ENCODE measurements around the gene C16orf74. TPM values are rescaled to one million over a fixed set of nuclear protein-coding genes. Genes with fewer than 3 reads are reported as not detected.

C16orf74 gene
- total RNA-seq, 4 donors from 2014 or later: 11.0 to 13.0 (median 11.4) TPM

DNA sequence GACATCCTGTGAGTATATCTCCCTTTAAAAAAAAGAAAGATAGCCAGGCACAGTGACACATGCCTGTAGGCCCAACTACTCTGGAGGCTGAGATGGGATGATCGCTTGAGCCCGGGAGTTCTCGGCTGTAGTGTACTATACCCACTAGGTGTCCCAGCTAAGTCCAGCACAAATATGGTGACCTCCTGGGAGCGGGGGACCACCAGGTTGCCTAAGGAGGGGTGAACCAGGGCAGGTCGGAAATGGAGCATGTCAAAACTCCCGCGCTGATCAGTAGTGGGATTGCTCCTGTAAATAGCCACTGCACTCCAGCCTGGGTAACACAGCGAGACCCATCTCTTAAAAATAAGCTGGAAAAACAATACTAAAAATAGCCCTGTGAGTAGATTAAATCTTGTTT, 91.6 kb downstream of the C16orf74 start:
- Histone ChIP-seq H3K4me1 (peaks cover 4% of the 10 kb centered on the region), H3K36me3 (peaks cover 94% of the 10 kb centered on the region), H3K27me3 (no peaks in the 10 kb centered on the region), H3K4me3 (no peak overlapping the region), H3K27ac (no peak overlapping the region), H3K9me3 (no peaks in the 10 kb centered on the region)
- 87% methylated on average over 8 of the region's 8 CpGs for WGBS
- DNase-seq (ENCODE audit: low spot score in 2 of 2): peak in 1 of 2 donors; percentile 32
- TF ChIP-seq POLR2A (IDR thresholded peaks at IDR 0.05): no peak

DNA sequence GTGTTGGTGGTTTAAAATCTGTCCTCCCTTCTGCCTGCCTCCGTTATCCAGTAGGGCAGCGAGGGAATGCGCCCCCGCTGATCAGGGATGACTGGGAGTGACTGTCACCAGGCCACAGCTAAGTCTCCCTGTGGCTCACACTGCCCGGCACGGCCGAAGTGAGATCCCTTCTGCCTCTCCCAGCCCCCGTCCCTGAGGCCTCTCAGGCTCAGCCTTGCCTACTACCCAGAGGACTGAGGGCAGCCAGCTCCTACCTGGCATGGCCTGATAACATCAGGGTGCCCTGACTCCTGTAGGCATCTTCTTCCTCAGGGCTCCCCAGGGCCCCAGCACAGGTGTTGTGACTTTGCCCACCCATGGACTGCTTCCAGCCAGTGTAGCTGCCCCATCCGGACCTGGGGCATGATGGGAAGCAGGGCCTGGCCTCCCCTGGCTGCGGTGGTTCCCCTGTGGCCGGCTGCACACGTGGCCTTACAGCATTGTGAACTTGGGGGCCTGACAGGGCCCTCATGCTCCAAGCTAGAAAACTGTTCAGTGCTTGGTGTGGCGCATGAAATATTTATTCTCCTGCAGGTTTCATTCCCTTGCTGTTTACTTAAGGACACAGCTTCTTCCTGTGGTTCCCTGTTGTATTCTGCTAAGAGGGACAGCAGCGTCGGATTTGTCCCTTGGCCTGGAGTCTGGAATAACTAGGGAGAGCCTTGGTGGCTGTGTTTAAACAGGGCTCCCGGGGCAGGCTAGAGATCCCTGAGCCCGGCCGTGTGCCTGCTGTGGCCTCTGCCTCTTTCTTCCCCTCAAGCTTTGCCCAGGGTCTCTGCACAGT, 92.2 kb downstream of the C16orf74 start:
- H3K27me3 ChIP-seq: no peaks in the 10 kb centered on the region
- H3K27ac ChIP-seq: no peak overlapping the region
- H3K9me3 ChIP-seq: no peaks in the 10 kb centered on the region
- no peak for TF ChIP-seq POLR2AphosphoS5 (IDR thresholded peaks at IDR 0.05)
- TF ChIP-seq, protein P1, sequence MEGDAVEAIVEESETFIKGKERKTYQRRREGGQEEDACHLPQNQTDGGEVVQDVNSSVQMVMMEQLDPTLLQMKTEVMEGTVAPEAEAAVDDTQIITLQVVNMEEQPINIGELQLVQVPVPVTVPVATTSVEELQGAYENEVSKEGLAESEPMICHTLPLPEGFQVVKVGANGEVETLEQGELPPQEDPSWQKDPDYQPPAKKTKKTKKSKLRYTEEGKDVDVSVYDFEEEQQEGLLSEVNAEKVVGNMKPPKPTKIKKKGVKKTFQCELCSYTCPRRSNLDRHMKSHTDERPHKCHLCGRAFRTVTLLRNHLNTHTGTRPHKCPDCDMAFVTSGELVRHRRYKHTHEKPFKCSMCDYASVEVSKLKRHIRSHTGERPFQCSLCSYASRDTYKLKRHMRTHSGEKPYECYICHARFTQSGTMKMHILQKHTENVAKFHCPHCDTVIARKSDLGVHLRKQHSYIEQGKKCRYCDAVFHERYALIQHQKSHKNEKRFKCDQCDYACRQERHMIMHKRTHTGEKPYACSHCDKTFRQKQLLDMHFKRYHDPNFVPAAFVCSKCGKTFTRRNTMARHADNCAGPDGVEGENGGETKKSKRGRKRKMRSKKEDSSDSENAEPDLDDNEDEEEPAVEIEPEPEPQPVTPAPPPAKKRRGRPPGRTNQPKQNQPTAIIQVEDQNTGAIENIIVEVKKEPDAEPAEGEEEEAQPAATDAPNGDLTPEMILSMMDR (IDR thresholded peaks at IDR 0.05): no peak
- TF ChIP-seq POLR2A (IDR thresholded peaks at IDR 0.05): no peak
- peaks cover 5% of the 10 kb centered on the region for H3K4me1 ChIP-seq
- peaks cover 91% of the 10 kb centered on the region for H3K36me3 ChIP-seq
- peak in 1 of 2 donors; percentile 57 for DNase-seq (ENCODE audit: low spot score in 2 of 2)
- WGBS: 85% methylated on average over 15 of the region's 18 CpGs
- H3K4me3 ChIP-seq: no peak overlapping the region

DNA sequence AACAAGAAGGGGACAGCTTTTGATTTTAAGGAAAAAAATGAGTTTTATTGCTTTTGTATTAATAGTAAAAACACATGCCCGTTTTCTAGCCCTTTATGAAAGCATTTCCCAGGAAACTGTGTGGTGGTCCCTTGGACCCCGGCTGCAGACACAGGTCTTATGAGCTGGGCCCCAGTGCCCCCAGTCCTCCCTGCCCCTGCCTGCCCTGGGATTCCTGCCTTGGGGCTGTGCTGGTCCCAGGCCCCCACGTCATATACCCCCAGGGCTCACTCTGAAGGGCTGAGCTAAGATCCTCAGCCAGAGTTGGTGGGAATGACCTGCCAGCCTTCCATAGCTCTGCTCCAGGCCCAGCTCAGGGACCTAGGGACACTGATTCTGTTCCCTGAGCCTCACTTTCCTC, 92.9 kb downstream of the C16orf74 start:
- Histone ChIP-seq H3K27me3 (no peaks in the 10 kb centered on the region), H3K4me1 (peaks cover 10% of the 10 kb centered on the region), H3K27ac (no peak overlapping the region), H3K36me3 (peaks cover 84% of the 10 kb centered on the region), H3K4me3 (no peak overlapping the region), H3K9me3 (no peaks in the 10 kb centered on the region)
- WGBS: 90% methylated on average over 3 of the region's 3 CpGs
- no peak for DNase-seq (ENCODE audit: low spot score in 2 of 2)
- TF ChIP-seq POLR2AphosphoS5 (IDR thresholded peaks at IDR 0.05) (no peak), EP300 (IDR thresholded peaks at IDR 0.05) (no peak), POLR2A (IDR thresholded peaks at IDR 0.05) (no peak)
- TF ChIP-seq, protein P1 (IDR thresholded peaks at IDR 0.05): no peak

Other genes starting within 250 kb of the C16orf74 start
- 100 to 1,000 TPM in 2 of 4 donors, 10 to 100 TPM in 2; 46.7 to 144 (median 96.9) TPM for gene GSE1, start 137.8 kb downstream of the C16orf74 start, total RNA-seq
- gene GINS2, start 62.1 kb downstream of the C16orf74 start, total RNA-seq: 1 to 10 TPM in 3 of 4 donors, not detected in 1; 1.8 to 2.5 (median 1.9) TPM
- gene EMC8, start 48.4 kb upstream of the C16orf74 start, total RNA-seq: 10 to 100 TPM; 20.4 to 39.5 (median 23.9) TPM
- 100 to 1,000 TPM; 369 to 505 (median 459) TPM for gene COX4I1, start 48.6 kb upstream of the C16orf74 start, total RNA-seq
- 10 to 100 TPM in 1 of 4 donors, 1 to 10 TPM in 3; 3.5 to 13.3 (median 5.7) TPM for gene IRF8, start 148.1 kb upstream of the C16orf74 start, total RNA-seq